GM18499 (cell line): ENCODE data around the gene RAD18.
A peak's percentile ranks its signal among the peaks of the same experiment; 100 is the strongest.

Source experiments
- ATAC-seq: cut with Tn5 transposase; IDR thresholded peaks from one replicate; pipeline ENCODE4 v1.9.1; 2021; ENCODE audit warnings: moderate number of reproducible peaks; ENCODE audit not compliant: insufficient read depth, unreplicated experiment

RAD18 gene, protein sequence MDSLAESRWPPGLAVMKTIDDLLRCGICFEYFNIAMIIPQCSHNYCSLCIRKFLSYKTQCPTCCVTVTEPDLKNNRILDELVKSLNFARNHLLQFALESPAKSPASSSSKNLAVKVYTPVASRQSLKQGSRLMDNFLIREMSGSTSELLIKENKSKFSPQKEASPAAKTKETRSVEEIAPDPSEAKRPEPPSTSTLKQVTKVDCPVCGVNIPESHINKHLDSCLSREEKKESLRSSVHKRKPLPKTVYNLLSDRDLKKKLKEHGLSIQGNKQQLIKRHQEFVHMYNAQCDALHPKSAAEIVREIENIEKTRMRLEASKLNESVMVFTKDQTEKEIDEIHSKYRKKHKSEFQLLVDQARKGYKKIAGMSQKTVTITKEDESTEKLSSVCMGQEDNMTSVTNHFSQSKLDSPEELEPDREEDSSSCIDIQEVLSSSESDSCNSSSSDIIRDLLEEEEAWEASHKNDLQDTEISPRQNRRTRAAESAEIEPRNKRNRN

GRCh38 chr3:8963137-8963853 lies at the start of gene RAD18:
Gene RAD18, minus strand, starts transcription at chr3:8963472. Its CDS starts 87 bp downstream, at chr3:8963385.
- peak; percentile 83 for ATAC-seq

DNA sequence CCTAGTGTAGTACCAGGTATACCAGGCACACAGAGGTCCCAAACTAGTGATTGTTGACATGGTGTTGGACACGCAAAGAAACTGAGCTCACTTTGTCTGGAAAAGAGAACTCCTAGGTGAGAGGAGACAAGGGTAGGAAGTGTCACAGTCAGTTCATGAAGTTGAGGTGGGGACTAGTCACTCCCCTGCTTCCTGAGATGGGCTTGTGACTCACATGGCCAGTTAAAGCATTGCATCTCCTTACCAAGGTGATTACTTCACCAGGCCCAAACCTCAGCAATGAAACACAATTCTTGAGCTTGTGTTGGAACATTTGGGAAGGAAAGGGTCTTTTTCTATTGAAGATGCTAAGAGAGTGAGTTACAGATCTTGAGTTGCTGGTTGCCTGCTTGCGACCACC lies 49.2 kb upstream of the RAD18 start:
- ATAC-seq, result no peak

DNA sequence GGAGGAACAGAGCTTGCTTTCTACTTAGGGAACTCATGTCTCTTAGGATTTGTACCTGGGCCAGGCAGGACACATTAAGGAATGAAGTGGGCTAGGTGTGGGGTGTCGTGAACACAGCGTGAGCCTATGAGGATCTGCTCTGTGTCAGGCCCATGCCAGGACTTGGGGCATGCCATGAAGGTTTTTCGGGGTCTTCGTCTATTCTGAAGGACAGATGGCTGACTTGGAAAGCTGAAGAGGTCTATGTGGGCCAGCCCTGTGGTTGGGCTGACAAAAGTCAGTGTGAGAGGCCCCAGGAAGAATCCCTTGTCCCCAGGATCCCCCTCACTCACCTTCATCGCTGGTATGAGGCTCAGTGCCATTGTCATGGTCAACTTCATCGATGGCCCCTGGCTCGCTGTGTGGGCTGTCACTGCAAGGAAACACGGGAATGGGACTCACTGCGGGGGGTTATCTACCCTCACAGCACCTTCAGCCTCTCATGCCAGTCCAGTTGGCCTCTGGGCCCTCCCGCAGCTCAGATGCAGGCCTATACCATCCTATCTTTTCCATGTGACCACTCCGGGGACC lies 46.8 kb upstream of the RAD18 start:
- no peak for ATAC-seq

DNA sequence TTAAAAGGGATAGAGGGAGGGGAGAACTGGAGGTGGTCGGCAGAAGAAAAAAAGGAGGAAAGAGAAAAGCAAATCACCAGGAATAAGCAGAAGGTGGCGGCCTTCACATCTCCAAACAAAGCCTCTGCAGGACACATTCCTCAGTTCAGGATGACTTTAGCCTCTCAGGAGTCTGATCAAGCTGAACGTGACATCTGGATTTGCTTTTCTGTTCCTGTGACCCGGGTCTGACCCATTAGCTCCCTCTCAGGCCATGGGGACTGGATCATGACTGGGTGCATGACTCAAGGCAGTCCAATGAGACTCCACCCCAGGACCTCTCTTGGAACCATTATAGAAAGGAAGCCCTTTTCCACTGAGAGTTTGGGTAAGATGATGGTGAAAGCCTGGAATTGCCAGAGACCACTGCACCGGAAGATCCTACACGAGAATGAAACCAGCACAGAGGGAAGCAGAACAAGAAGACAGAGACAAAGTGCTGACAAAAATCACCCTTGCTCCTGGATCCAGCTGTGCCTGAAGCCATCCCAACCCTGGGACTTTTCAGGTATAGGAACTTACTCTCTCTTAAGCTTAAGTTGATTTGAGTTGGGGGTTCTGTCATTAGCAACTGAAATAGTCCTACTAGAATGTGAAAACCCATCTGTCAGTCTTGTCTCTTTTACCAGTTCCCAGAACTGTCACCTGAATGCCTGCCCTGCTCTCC lies 45.4 kb upstream of the RAD18 start:
- no peak for ATAC-seq

DNA sequence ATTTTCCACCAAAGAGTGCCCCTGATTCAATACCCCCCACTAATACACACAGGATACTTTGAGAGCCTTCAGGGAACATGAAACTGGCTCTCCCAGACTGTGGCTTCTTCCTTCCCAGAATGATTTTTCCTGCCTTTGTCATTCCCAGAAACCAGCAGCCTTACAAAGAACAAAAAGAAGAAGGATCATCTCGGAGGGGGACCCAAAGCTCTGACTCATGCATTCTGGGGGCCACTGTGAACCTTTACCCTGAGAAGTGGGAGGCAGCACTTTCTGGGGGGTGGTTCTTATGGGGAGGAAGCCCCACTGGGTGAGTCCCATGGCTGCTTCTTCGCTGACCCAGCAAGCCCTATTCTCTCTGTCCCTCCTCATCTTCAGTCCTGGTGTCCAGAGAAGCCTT lies 44.7 kb upstream of the RAD18 start:
- no peak for ATAC-seq

- ATAC-seq, result no peak
Measured at GRCh38 chr3:9007213-9007612, 43.9 kb upstream of the RAD18 start.

- ATAC-seq, result no peak
Measured at GRCh38 chr3:9000041-9000440, 36.8 kb upstream of the RAD18 start.

DNA sequence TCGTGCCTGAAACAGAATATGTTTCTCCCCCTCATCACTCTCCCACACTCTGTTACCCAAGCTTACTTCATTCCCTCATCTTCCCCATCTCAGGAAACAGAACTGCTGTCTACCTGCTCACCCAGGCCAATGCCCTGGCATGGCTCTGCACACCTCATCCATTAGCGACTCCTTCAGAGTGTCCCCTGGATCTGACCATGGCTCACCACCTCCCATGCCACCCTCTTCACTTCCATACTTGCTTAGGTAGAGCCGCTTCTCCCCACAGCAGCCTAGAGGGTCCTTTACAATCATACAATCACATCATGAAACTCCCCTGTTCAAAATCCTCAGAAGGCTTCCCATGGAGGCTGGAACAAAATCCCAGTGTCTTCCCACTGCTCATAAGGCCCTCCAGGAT lies 33.9 kb upstream of the RAD18 start:
- ATAC-seq, result no peak

DNA sequence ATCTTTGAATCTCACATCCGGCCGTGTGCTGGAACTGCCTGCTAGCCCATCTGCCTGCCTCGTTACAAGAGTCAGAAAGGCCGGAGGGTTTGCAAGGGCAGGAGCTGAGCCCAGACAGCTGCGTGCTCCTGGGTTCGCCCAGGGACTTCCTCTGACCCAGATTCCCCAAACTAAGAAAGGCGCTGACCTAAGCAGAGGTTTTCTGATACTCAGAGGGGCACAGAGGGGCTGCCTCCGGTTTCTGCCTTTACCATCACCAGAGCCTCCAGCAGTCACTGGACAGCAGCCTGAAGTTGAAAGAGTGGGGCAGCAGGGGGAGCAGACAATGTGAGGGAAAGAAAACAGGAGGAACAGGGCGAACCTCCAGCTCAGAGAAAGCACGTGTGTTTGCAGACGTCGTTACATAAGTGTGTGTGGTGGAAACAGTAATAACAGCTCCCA lies 33.4 kb upstream of the RAD18 start:
- no peak for ATAC-seq

GRCh38 chr3:8996216-8996615 lies 32.9 kb upstream of the RAD18 start:
- no peak for ATAC-seq

DNA sequence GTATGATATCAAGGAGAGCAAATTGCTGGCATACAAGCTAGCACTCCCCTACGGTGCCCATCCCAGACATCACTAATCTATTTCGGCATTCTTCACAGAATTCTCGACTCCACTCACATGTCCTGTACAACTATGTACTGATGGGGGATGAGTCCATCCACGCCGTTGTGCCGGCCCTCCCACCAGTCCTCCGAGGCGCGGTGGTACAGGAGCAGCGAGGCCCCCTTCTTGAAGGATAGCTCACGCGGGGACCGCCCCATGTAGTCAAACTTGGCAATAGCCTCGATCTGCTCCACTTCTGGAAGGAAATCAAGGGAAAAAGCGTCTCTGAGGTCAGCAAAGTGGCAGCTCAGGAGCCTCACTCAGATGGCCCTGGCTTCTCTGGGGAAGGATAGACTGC lies 31.0 kb upstream of the RAD18 start:
- no peak for ATAC-seq

DNA sequence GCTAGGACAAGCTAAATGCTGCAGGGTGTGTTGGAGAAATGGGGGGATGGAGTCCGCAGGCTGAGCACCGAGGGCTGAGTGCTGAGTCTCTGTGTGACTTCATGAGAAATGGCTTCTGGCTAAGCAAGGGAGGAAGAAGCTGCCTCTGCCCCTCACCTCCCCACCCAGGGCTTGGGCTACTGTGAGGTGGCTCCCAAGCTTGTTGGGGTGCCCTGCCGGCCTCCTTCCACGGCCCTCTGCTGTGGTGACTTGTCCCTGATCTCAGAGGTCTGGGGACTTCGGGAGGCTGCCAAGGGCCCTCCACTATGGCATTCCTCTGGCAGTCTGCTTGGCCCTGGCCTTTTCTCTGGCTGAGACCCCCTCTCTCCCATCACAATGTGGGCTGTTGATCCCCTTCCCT lies 30.1 kb upstream of the RAD18 start:
- ATAC-seq, result no peak

DNA sequence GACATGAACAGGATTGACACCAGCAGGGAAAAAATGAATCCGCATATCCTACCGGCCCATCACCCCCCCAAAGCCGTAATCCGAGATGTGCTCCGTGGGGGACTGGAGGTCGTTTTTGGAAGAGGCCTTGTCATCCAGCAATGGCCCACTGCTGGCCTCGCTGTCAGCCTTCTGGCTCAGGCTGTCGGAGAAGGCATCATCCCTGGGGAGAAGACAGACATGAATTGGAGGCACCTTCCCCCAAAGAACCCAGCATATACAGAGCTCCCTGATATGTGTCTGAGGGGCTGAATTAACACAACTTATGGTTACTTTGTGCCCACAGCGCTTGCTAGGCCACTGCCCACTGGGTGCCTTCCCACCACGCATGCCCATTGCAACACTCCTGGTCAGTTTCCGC lies 29.6 kb upstream of the RAD18 start:
- no peak for ATAC-seq

GRCh38 chr3:8992199-8992598 lies 28.9 kb upstream of the RAD18 start:
- ATAC-seq, result no peak

DNA sequence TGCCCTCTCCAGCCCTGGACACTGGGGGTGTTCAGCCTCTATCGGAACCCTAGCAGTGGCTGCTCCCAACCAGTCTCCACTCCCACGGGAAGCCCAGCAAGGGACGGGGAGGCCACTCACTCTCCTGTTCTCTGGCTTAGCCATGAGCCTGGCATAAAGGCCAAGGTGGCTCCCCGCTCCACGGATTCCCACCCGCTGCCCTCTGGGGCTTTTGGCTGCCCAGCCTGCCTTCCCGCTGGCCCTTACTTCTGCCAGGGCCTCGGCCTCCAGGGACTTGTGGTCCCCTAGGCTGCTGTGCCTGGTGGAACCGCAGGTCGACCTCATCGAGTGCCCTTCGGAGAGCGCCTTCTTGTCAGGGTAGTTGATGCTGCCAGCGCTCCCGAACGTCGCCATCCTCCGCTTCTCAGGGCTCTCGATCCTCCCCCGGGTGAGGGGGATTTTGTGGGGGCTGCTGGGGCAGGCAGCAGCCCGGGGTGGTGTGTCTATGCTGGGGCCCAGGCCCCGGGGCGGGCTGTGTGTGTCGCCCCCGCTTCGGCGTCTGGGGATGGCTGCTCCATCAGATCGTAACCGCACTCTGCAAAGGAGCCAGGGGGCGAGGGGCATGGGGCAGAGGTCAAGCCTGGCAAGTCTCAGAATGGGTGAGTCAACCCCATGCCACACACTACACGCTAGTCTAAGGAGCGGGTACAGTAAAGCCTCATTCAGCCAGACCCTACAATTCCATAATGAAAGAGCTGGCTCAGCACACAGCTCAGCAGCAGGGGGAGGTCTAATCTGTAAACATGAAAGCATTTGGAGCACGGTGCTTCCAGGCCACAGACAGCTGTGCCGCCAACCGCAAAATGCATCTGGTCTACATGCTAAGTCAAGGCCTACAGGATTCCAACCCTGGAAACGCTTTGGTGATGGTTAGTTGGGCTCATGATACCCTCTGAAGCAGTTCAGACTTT lies 27.3 kb upstream of the RAD18 start:
- no peak for ATAC-seq

DNA sequence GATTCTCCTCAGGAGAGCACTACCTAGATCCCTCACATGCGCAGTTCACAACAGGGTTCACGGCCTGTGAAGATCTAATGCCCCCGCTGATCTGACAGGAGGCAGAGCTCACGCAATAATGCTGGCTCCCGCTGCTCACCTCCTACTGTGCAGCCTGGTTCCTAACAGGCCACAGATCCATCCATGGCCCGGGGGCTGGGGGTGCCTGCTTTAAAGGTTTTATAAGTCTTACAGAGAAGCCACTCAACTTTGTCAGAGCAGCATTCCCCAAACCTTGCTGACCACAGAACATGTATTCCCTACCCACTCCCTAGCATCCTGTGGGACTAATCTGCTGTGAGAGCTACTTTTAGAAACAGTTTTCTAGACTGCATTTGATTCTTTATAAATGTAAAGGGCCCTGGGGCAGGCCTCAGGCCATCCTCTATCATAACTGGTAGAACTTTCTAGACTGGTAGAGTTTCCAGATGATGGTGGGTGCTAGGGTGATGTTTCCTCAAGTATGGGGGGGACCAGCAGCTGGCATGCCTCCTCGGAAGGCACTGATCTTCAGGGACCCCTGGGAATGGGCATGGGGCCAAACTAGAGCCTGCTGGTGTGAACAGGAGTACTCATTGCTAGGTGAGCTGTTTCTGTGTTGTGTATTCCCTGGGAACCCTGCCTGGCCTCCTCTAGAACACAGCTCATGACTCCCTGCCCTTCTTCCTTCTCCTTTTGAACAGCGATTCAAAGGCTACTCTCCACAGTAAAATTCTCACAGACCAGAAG lies 25.7 kb upstream of the RAD18 start:
- no peak for ATAC-seq

- ATAC-seq, result no peak
Measured at GRCh38 chr3:8988384-8988655, 25.0 kb upstream of the RAD18 start.

DNA sequence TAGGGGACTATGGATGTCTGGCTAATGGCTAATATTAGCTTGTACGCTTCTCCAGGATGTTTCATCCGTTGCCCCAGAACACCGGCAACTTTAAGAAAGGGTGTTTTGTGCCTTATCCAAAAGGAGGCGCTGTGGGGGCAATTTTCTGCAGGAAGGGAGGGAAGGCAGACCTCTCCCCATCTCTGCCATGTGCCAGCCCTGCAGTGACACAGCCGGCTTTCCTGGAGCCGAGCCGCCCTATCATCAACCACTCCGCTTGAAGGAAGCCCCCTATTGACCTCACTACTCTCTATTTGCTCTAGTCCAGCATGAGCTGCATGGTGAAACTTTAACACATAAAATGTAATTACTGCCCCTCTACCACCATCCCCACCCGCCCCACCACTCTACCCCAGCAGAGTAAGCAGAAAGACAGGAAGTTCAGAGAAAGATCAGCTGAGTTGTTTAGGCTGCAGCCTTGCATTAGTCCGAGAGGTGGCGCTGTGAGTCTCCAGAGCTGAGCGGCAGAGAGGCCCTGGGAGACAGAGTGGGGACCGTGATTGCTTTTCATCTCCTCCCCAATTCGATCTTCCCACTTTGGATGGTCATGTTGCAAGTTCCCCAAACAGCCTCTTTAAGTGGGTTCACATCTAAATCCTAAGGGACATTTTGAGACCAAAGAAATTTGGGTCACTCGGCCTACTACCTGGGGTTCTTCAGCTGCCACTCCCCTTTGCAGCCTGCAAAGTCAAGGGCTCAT lies 24.5 kb upstream of the RAD18 start:
- no peak for ATAC-seq
